GM19372 (cell line): Measurements from ENCODE around the gene TBC1D16.
"Not testable (repeated sequence)": the region's sequence is repeated elsewhere in the genome, so short reads cannot be mapped to it uniquely, and the experiment has no call there.

Experiments used
- ATAC-seq: cut with Tn5 transposase; IDR thresholded peaks from one replicate; pipeline ENCODE4 v1.9.1; 2021; ENCODE audit warnings: mild to moderate bottlenecking, low read depth, moderate library complexity; ENCODE audit not compliant: unreplicated experiment

The TBC1D16 gene

GRCh38 chr17:79905832-79906231 is 129.8 kb downstream of the TBC1D16 start:
- ATAC-seq: no peak

GRCh38 chr17:79904865-79905264 is 130.8 kb downstream of the TBC1D16 start:
- ATAC-seq: no peak

- no peak for ATAC-seq
Measured at GRCh38 chr17:79902146-79902791, 133.4 kb downstream of the TBC1D16 start.

GRCh38 chr17:79901131-79901530 is 134.5 kb downstream of the TBC1D16 start:
- ATAC-seq: no peak

- no peak for ATAC-seq
Measured at GRCh38 chr17:79899584-79899983, 136.1 kb downstream of the TBC1D16 start.

GRCh38 chr17:79897243-79898063 is 138.2 kb downstream of the TBC1D16 start:
- no peak for ATAC-seq

GRCh38 chr17:79893457-79893856 is 142.2 kb downstream of the TBC1D16 start:
- not testable (repeated sequence) for ATAC-seq

- ATAC-seq: no peak
Measured at GRCh38 chr17:79892457-79893241, 143.0 kb downstream of the TBC1D16 start.

GRCh38 chr17:79891113-79891730 is 144.4 kb downstream of the TBC1D16 start:
- no peak for ATAC-seq

GRCh38 chr17:79890706-79891105 is 145.0 kb downstream of the TBC1D16 start:
- no peak for ATAC-seq

GRCh38 chr17:79888811-79889634 is 146.6 kb downstream of the TBC1D16 start:
- ATAC-seq: no peak

- no peak for ATAC-seq
Measured at GRCh38 chr17:79888009-79888540, 147.6 kb downstream of the TBC1D16 start.

GRCh38 chr17:79887451-79887991 is 148.2 kb downstream of the TBC1D16 start:
- ATAC-seq: no peak

GRCh38 chr17:79883202-79883601 is 152.5 kb downstream of the TBC1D16 start:
- ATAC-seq: no peak
